Hepatocyte (in vitro differentiated cells): Measurements from ENCODE around the gene SGSM2.

Experiments
- CTCF ChIP-seq: fragments of 200-600 bp; sonication (generic); IDR thresholded peaks from 2 replicates; pipeline ENCODE4 v1.5.1; 2016; ENCODE audit warnings: antibody characterized with exemption, mild to moderate bottlenecking; ENCODE audit not compliant: poor library complexity
- EZH2 ChIP-seq: fragments of 200-600 bp; sonication (generic); IDR thresholded peaks from 2 replicates; pipeline ENCODE4 v1.6.1; 2016; ENCODE audit warnings: antibody characterized with exemption, mild to moderate bottlenecking, borderline replicate concordance
- EZH2phosphoT487 ChIP-seq: fragments of 200-600 bp; sonication (generic); IDR thresholded peaks from one replicate; pipeline ENCODE4 v1.6.1; 2018; ENCODE audit warnings: antibody characterized with exemption, mild to moderate bottlenecking, low read depth, moderate library complexity; ENCODE audit not compliant: unreplicated experiment, severe bottlenecking

- peak; percentile 99 for TF ChIP-seq CTCF
- no peak for TF ChIP-seq EZH2phosphoT487
- no peak for TF ChIP-seq EZH2
Observed at GRCh38 chr17:2416010-2416734, 78.9 kb downstream of the SGSM2 start.
